ENCODE measurements around the gene TMEM80. TPM values are rescaled to one million over a fixed set of nuclear protein-coding genes. Genes with fewer than 3 reads are reported as not detected.
A peak's percentile ranks its signal among the peaks of the same experiment; 100 is the strongest.

TMEM80 gene
- total and polyA plus RNA-seq, 2 of the 4 experiments (the other 2 are of a cell fraction), result 5.6 to 21.7 TPM

DNA sequence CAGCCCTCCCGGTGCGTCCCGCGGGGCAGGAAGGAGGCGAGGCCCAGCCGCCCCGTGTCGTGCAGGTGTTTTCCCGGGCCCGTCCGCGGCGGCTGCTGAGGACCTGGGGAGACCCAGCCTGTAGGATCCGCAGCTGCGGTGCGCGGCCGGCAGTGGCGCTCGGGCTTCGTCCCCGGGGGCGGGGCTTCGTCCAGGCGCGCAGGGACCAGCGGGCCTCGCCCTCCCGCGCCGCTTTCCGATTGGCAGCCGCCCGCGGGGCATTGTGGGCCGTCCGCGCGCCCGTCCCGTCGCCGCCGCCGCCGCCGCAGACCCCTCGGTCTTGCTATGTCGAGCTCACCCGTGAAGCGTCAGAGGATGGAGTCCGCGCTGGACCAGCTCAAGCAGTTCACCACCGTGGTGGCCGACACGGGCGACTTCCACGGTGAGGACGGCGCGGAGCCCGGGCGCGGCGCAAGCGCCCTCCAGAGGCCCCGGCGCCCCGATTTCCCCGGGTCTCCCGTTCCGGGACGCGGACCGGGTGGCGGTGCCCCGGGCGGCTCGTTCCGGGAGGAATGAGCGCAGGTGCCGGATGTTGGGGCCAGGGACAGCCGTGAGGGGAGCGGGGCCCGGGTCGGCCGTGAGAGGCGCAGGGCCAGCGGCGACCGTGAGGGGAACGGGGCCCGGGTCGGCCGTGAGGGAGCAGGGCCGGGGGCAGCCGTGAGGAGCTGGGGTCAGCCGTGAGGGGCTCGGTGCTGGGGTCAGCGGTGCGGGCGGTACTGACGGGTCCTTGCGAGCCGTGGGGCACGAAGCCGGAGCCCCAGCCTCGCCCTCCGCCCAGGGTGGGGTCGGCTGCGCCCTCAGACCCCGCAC, 51.8 kb downstream of the TMEM80 start, which contains the start of gene TALDO1:
Gene TALDO1 (plus strand): TSS at position 307 of the 849 bp plus-strand sequence. CDS start 18 bp downstream, at position 325.
- H3K36me3 ChIP-seq (ENCODE audit: control insufficient read depth, insufficient read depth, low read length), result peaks cover under 1% of the 10 kb centered on the region; the same call in 1 of the 2 replicates
- CTCF ChIA-PET, result interaction anchor here (1.0 to 1.9 kb wide), 2 partner anchors 9 to 10 kb away, joined by 3 to 4 read pairs; no protein-coding TSS in a partner anchor
- peak within 1 kb of the TSS; percentile 97 for H2AK9ac ChIP-seq (replicated peaks; ENCODE audit: low read depth, low read length, poor library complexity)
- peak within 1 kb of the TSS; percentile 81 for H3K14ac ChIP-seq (replicated peaks; ENCODE audit: low read depth, low read length)
- H3K4me1 ChIP-seq (ENCODE audit: control insufficient read depth, insufficient read depth, low read length), result peaks cover 9% of the 10 kb centered on the region
- H3K4me3 ChIP-seq (ENCODE audit: insufficient read depth, low read depth, low read length), result peak within 1 kb of the TSS; percentile 100
- in situ Hi-C loops (cut with MboI; ENCODE audit: low sequenced_read_pairs) (no loop called here), dilution Hi-C loops (cut with HindIII; ENCODE audit: low sequenced_read_pairs, unreplicated experiment) (no loop called here), intact Hi-C loops (cut with micrococcal nuclease) (no loop called here)
- WGBS, 2 experiments (ENCODE audit: extremely low coverage in 2 of 2, insufficient read length in 1 of 2), result 1% methylated on average over 71 of the region's 112 CpGs; no CpG with 5 or more reads in 1 of the 2 experiments
- peak within 1 kb of the TSS; percentile 57 to 62; a peak in 2 of 4 replicates for H4K8ac ChIP-seq (ENCODE audit: low read depth in 2 of 2, low read length in 2 of 2)
- DNase-seq (peak; percentile 76), ATAC-seq (ENCODE audit: low read depth) (peak; percentile 98)
- H3K9ac ChIP-seq (ENCODE audit: low read depth, low read length), result peak within 1 kb of the TSS; percentile 92
- H3K4ac ChIP-seq (ENCODE audit: low read depth, low read length), result peak within 1 kb of the TSS; percentile 78
- H4K20me1 ChIP-seq (ENCODE audit: insufficient read depth, low read length), result peaks cover 35% of the 10 kb centered on the region
- H2AFZ ChIP-seq (replicated peaks; ENCODE audit: low read length, poor library complexity), result peak within 1 kb of the TSS; percentile 99
- H2BK120ac ChIP-seq (ENCODE audit: low read depth, low read length), result peak within 1 kb of the TSS; percentile 75
- no TSS peak for BruUV-seq (replicated peaks)
- peak within 1 kb of the TSS; percentile 83 for H2AK5ac ChIP-seq (ENCODE audit: low read depth, low read length)
- H3K4me2 ChIP-seq (ENCODE audit: low read depth, low read length), result peak within 1 kb of the TSS; percentile 76
- peak within 1 kb of the TSS; percentile 62 for H3K56ac ChIP-seq (ENCODE audit: extremely low read depth, insufficient read depth, low read length)
- peak within 1 kb of the TSS; percentile 98 for H2BK5ac ChIP-seq (ENCODE audit: low read depth, low read length, poor library complexity, severe bottlenecking)
- no peak within 1 kb of the TSS for H2BK15ac ChIP-seq (ENCODE audit: low read depth, low read length)
- peak within 1 kb of the TSS; percentile 87 for H3K23ac ChIP-seq (ENCODE audit: low read depth, low read length)
- POLR2A ChIA-PET (ENCODE audit: unreplicated experiment), result no interaction called here
- peak within 1 kb of the TSS; percentile 94 for H3K27ac ChIP-seq (ENCODE audit: insufficient read depth, low read length)
- peak within 1 kb of the TSS; percentile 81 for H3K18ac ChIP-seq (ENCODE audit: low read depth, low read length)
- H3K27me3 ChIP-seq (ENCODE audit: control insufficient read depth, insufficient read depth, low read length), result no peaks in the 10 kb centered on the region
- peak within 1 kb of the TSS; percentile 79 for H4K5ac ChIP-seq (ENCODE audit: low read depth, low read length)
- peaks cover 14 to 44% of the 10 kb centered on the region in 2 experiments for H3K79me1 ChIP-seq (ENCODE audit: low read depth in 1 of 2, low read length in 2 of 2)
- peak within 1 kb of the TSS; percentile 72 for H4K91ac ChIP-seq (ENCODE audit: insufficient read depth, low read depth, low read length)
- H3K9me1 ChIP-seq (ENCODE audit: insufficient read depth, low read length), result peaks cover 15% of the 10 kb centered on the region
- H2BK20ac ChIP-seq (ENCODE audit: low read depth, low read length), result peak within 1 kb of the TSS; percentile 5; the same call in 1 of the 2 replicates
- H3K9me3 ChIP-seq (ENCODE audit: control insufficient read depth, insufficient read depth, low read length), result no peaks in the 10 kb centered on the region
- TF ChIP-seq POLR2A (IDR thresholded peaks at IDR 0.05; ENCODE audit: low read depth, low read length) (peak; percentile 62), MXI1 (IDR thresholded peaks at IDR 0.05; ENCODE audit: borderline replicate concordance, low read depth, low read length) (no peak), RCOR1 (IDR thresholded peaks at IDR 0.05; ENCODE audit: insufficient replicate concordance, low read length) (no peak), RAD21 (IDR thresholded peaks at IDR 0.05; ENCODE audit: low read length) (no peak), SMC3 (IDR thresholded peaks at IDR 0.05; ENCODE audit: low read depth, low read length) (no peak), CHD1 (IDR thresholded peaks at IDR 0.05; ENCODE audit: low read depth, low read length) (no peak), RFX5 (IDR thresholded peaks at IDR 0.05; ENCODE audit: low read depth, low read length) (no peak), BHLHE40 (IDR thresholded peaks at IDR 0.05; ENCODE audit: low read depth, low read length) (no peak), MAFK (IDR thresholded peaks at IDR 0.05; ENCODE audit: low read depth, low read length) (no peak), CEBPB (IDR thresholded peaks at IDR 0.05; ENCODE audit: low read depth, low read length) (no peak), NFE2L2 (IDR thresholded peaks at IDR 0.05; ENCODE audit: low read depth, low read length) (no peak)
- TF ChIP-seq, protein P1, sequence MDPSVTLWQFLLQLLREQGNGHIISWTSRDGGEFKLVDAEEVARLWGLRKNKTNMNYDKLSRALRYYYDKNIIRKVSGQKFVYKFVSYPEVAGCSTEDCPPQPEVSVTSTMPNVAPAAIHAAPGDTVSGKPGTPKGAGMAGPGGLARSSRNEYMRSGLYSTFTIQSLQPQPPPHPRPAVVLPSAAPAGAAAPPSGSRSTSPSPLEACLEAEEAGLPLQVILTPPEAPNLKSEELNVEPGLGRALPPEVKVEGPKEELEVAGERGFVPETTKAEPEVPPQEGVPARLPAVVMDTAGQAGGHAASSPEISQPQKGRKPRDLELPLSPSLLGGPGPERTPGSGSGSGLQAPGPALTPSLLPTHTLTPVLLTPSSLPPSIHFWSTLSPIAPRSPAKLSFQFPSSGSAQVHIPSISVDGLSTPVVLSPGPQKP (IDR thresholded peaks at IDR 0.05; ENCODE audit: borderline replicate concordance, low read depth, low read length), result no peak
- TF ChIP-seq, protein P2, sequence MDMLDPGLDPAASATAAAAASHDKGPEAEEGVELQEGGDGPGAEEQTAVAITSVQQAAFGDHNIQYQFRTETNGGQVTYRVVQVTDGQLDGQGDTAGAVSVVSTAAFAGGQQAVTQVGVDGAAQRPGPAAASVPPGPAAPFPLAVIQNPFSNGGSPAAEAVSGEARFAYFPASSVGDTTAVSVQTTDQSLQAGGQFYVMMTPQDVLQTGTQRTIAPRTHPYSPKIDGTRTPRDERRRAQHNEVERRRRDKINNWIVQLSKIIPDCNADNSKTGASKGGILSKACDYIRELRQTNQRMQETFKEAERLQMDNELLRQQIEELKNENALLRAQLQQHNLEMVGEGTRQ (IDR thresholded peaks at IDR 0.05; ENCODE audit: low read depth, low read length), result no peak
- TF ChIP-seq, protein P3, sequence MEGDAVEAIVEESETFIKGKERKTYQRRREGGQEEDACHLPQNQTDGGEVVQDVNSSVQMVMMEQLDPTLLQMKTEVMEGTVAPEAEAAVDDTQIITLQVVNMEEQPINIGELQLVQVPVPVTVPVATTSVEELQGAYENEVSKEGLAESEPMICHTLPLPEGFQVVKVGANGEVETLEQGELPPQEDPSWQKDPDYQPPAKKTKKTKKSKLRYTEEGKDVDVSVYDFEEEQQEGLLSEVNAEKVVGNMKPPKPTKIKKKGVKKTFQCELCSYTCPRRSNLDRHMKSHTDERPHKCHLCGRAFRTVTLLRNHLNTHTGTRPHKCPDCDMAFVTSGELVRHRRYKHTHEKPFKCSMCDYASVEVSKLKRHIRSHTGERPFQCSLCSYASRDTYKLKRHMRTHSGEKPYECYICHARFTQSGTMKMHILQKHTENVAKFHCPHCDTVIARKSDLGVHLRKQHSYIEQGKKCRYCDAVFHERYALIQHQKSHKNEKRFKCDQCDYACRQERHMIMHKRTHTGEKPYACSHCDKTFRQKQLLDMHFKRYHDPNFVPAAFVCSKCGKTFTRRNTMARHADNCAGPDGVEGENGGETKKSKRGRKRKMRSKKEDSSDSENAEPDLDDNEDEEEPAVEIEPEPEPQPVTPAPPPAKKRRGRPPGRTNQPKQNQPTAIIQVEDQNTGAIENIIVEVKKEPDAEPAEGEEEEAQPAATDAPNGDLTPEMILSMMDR (conservative IDR thresholded peaks at IDR 0.05; ENCODE audit: low read depth, low read length), result peak; percentile 32; the same call in 1 of the 2 replicates
